ENCODE data around the gene KISS1.

Gene KISS1

DNA sequence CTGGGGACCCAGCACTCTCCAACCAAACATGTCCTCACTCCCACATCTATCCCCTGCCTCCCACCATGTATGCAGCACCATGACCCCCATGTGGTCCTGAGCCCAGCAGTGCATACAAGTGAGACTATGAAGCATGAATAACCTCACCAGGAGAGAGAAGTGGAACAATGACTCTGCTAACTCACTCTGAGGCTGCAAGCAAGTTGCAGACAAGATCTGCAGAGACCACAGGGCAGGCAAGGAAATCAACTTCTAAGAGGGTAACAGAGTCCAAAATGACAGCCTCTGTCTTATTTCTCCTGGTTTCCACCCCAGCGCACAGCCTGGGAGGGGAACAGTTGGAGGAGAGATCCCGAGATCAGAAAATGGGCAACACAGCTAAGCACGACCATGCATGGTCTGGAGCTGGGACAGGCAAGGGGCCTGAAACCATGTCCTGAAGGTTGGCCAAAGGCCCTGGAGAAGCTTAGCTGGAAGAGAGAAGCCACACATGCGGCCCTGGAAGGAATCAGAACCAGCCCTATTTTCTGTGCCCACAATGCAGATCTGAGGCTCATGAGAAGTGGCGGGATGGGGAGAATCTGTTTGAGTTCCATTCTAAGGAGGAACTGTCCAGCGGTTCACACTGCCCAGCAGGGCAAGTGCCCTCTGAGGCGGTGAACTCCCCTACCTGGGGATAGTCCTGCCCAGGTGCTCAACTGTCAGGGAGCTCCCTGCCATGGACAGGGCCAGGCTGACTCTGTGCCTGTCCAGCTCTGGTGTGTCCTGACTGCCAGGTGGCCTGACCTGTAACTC lies 17.6 kb downstream of the KISS1 start:
- TF ChIP-seq, protein P1, sequence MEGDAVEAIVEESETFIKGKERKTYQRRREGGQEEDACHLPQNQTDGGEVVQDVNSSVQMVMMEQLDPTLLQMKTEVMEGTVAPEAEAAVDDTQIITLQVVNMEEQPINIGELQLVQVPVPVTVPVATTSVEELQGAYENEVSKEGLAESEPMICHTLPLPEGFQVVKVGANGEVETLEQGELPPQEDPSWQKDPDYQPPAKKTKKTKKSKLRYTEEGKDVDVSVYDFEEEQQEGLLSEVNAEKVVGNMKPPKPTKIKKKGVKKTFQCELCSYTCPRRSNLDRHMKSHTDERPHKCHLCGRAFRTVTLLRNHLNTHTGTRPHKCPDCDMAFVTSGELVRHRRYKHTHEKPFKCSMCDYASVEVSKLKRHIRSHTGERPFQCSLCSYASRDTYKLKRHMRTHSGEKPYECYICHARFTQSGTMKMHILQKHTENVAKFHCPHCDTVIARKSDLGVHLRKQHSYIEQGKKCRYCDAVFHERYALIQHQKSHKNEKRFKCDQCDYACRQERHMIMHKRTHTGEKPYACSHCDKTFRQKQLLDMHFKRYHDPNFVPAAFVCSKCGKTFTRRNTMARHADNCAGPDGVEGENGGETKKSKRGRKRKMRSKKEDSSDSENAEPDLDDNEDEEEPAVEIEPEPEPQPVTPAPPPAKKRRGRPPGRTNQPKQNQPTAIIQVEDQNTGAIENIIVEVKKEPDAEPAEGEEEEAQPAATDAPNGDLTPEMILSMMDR (IDR thresholded peaks at IDR 0.05) = no peak

DNA sequence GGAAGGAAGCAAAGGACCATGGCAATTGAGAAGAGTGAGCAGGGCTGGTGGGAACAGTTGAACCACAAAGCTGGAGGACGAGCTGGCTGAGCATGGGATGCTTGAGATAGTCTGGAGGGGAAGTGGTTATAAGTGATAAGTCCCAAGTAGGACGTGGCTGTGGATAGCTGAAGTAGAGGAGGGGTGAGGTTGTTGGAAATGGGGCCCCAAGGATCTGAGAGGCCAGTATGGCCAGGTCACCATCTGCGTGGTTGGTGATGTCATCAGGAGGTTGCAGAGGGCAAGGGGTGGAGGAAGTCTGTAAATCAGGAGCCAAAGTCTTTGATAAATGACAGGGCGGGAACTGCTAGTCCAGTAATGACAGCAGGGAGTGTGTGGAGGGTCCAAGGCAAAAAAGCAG lies 19.2 kb downstream of the KISS1 start:
- TF ChIP-seq, protein P1 (IDR thresholded peaks at IDR 0.05) = no peak

DNA sequence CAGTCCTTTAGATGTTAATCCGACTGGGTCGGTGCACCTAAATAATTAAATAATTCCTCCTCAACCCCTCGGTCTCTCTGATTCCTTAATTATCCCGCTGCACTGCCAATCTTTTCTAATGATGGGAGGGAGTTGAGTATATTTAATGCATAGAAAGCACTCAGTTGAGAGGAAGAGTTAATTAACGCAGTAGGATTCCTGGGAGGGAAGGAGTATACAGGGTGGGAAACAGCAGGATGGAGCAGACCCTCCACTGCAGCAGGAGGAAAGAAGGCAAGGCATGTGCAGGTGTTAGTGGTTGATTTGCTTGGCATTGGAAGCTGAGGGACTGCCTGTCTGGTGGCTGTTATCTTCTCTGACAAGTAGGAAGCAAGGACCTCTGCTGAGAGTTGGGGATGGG lies 20.2 kb downstream of the KISS1 start:
- TF ChIP-seq, protein P1 (IDR thresholded peaks at IDR 0.05) = no peak

DNA sequence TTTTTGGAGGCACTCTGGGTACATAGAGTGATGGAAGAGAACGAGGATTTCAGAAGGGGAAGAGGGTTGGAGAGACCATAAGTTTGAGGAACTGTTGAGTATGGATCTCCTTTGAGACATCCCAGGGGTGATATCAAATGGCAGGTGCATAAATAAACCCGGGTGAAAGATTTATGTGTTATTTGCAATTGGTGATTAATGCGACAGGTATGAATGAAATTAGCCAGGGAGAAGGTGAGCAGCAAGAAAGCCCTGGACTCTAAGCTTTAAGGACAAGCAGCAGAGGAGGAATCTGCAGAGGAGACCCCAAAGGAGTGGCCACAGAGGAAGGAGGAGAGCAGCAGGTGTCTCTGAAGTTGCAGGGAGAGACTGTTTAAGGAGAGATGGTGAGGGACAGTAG lies 21.3 kb downstream of the KISS1 start:
- TF ChIP-seq, protein P1 (IDR thresholded peaks at IDR 0.05) = no peak

DNA sequence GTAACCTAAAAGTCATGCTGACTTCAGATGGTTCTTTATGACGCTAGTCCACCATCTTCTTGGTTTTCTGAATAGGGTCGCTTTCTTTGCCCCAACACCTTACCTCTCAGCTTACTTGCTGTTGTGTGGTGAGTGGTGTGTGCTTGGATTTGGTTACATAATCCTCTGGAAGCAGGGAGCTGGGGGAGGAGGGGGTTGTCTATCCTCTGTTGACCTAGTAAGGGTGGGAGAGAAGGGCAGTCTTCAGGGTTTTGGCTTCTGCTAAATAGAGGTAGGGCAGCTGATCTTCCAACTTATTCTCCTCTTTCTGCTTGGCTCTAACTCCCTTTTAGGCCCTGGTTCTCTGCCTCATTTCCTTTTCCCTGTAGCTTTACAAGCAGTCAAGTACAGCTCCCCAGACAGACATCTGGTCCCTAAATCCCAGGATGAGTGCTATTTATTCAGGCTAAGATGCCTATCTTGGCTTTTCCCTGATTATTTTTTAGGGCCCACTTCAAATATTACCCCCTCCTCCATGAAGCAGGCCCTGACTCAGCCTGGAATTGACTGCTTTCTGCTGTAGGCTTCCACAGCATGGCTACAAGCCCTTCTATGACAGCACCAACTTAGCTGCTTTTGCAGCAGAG lies 23.8 kb downstream of the KISS1 start:
- TF ChIP-seq, protein P1 (IDR thresholded peaks at IDR 0.05) = no peak

DNA sequence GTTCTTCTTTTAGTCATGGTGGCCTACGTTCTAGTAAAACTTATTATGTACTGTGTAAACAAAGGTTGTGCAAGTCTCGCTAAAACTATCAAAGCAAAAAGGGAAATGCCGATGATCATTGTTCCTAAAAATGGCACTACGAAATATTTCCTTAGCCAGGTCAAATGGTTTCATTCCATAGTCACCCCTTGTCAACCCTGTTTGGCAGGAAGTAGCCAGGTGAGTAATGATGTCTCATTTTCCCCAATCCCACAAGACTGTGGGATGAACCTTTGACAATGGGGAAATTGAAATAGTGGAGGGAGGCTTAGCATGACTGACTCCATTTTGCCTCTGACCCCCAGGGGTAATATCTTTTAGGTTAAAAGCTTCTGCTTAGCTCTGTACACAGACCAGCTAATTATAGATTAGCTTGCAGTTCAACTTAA lies 24.5 kb downstream of the KISS1 start:
- TF ChIP-seq, protein P1 (IDR thresholded peaks at IDR 0.05) = no peak

DNA sequence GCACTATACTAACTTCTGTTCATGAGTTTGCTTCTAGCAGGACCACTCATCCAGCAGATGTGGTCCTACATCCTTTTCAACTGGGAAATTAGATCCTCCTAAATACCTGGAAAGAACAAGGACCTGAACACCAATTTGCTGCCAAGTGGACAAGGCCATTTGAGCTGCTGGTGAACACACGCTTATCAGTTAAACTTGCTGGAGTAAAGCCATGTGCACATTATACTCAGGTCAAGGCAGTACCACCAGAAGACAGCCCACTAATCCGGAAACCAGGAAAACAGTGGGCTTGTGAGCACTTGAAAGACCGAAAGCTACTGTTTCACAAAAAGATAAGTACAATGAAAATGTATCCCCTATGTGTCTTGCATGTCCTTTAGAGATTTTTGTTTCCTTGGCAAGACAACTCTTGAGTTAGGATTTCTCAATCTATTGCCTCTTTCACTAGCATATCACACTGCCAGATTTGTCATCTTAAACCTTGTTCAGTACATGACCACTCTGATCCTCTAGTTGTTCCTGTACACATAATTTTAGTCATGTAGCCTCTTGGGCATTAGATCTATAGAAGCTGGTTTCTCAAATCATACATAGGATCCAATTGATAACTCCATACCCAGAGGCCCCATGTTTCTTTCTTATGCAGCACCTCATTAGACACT lies 25.7 kb downstream of the KISS1 start:
- TF ChIP-seq, protein P1 (IDR thresholded peaks at IDR 0.05) = no peak
